Spleen (tissue), 11 donors: ENCODE results near the gene SLC44A1. TPM values are rescaled to one million over a fixed set of nuclear protein-coding genes. Genes with fewer than 3 reads are reported as not detected.

Experiments
- DNase-seq: peaks from one replicate; pipeline ENCODE4 v3.0.0-alpha.2; 2020
- H3K27ac ChIP-seq, 8 donors: fragments of 200-600 bp; sonication (generic) in 7 of 8; 1 replicate in 4 of 8; 2 replicates in 4 of 8; pipeline versions ENCODE4 v1.5.0 to v1.8.0; 2016 to 2021; ENCODE audit warnings: inconsistent platforms in 4 of 8, mild to moderate bottlenecking in 4 of 8, moderate library complexity in 1 of 8
- H3K27me3 ChIP-seq, 7 donors: fragments of 200-600 bp; sonication (generic) in 6 of 7; replicated peaks in 1 of 7; 1 replicate in 4 of 7; 2 replicates in 3 of 7; pipeline versions ENCODE4 v1.5.0 to v1.8.0; 2016 to 2021; ENCODE audit warnings: inconsistent platforms in 3 of 7, mild to moderate bottlenecking in 1 of 7
- H3K36me3 ChIP-seq, 6 donors: fragments of 200-600 bp; sonication (generic) in 5 of 6; 1 replicate in 4 of 6; 2 replicates in 2 of 6; pipeline versions ENCODE4 v1.5.0 to v1.8.0; 2016 to 2021; ENCODE audit warnings: inconsistent platforms in 2 of 6
- H3K4me1 ChIP-seq, 6 donors: fragments of 200-600 bp; sonication (generic) in 5 of 6; 1 replicate in 3 of 6; 2 replicates in 3 of 6; pipeline versions ENCODE4 v1.5.0 to v1.8.0; 2016 to 2021; ENCODE audit warnings: inconsistent platforms in 3 of 6
- H3K4me3 ChIP-seq, 8 donors: fragments of 200-600 bp; sonication (generic) in 7 of 8; 1 replicate in 4 of 8; 2 replicates in 4 of 8; pipeline versions ENCODE4 v1.5.0 to v1.8.0; 2016 to 2021; ENCODE audit warnings: inconsistent platforms in 4 of 8, mild to moderate bottlenecking in 4 of 8, moderate library complexity in 2 of 8
- H3K9me3 ChIP-seq, 8 donors: fragments of 200-600 bp; sonication (generic) in 7 of 8; 1 replicate in 4 of 8; 2 replicates in 4 of 8; pipeline versions ENCODE4 v1.5.0 to v1.8.0; 2016 to 2021; ENCODE audit warnings: inconsistent platforms in 4 of 8
- CTCF ChIP-seq, 11 experiments: fragments of 200-600 bp in 7 of 11; fragments of 450-650 bp in 4 of 11; sonication (generic) in 4 of 11; IDR thresholded peaks in 8 of 11; conservative IDR thresholded peaks in 3 of 11; 1 replicate in 7 of 11; 2 replicates in 4 of 11; pipeline versions ENCODE4 v1.4.0 to v1.8.0; 2016 to 2021; ENCODE audit warnings: antibody characterized with exemption in 11 of 11, inconsistent platforms in 4 of 11, mild to moderate bottlenecking in 1 of 11
- POLR2A ChIP-seq, 3 donors: fragments of 450-650 bp; IDR thresholded peaks; one replicate each; pipeline ENCODE4 v1.5.1; 2017; ENCODE audit warnings: antibody characterized with exemption in 3 of 3, mild to moderate bottlenecking in 1 of 3
- POLR2AphosphoS5 ChIP-seq, 3 donors: sonication (generic); formaldehyde crosslinking; IDR thresholded peaks; one replicate each; pipeline ENCODE4 v1.5.1; 2017; ENCODE audit warnings: antibody characterized with exemption in 3 of 3
- WGBS, 5 donors: extraction: QIAGEN DNeasy Blood & Tissue Kit in 3 of 5; methylation state at CpG; one replicate each; pipeline versions ENCODE4 v1.1.5 to v1.1.7; 2013 to 2018; 5-methylcytosine and 5-hydroxymethylcytosine counted together
- intact Hi-C: fragments of 100-400 bp; cut with DNase I; formaldehyde crosslinking; loops from one replicate; pipeline ENCODE4 v1.15.0; 2023; ENCODE audit warnings: low total_unique reads
- polyA plus RNA-seq, 3 donors: library from polyadenylated mRNA; stranded (reverse); fragments of 200-250 nt; gene quantifications; one replicate each; pipeline ENCODE4 v1.2.1, GENCODE V29; 2013
- total RNA-seq, 7 donors: library from RNA; depleted of rRNA in 3 of 7; stranded (reverse); fragments of >200 nt in 3 of 7; fragmentation: NEBNext Ultra II Directional in 4 of 7; extraction: Animal tissue kit (Norgen Biotek cat#: 25700) in 4 of 7; gene quantifications; one replicate each; pipeline versions ENCODE4 v1.1.0 to v1.2.1, GENCODE V29; 2016 to 2021
- donor health status: healthy with polysubstance abuse.
- donor health status: DM: no; HTN: no; CAD: no; lungs with moderate emphysema.
- donor health status: DM: no; HTN: no; CAD: no.
- donor health status: Bipolar disorder and iron deficiency.
- donor health status: healthy.
- donor health status: DM: no; HTN: no; CAD: no.
- donor health status: DM: yes; HTN: yes; CAD: no.

The SLC44A1 gene
- total and polyA plus RNA-seq, 10 donors = 3.1 to 27.5 (median 21.9) TPM

GRCh38 chr9:105416840-105417239, 172.4 kb downstream of the SLC44A1 start:
- Histone ChIP-seq H3K36me3 (no peaks in the 10 kb centered on the region), H3K4me3 (no peak overlapping the region), H3K9me3 (peaks cover 0 to 2% (median under 1%) of the 10 kb centered on the region in 8 donors), H3K27ac (no peak overlapping the region), H3K27me3 (no peaks in the 10 kb centered on the region), H3K4me1 (peaks cover 0 to 6% (median 5%) of the 10 kb centered on the region in 6 donors)
- intact Hi-C loops = loop anchor here (5.0 kb wide), 1 partner anchor 555 kb away; no protein-coding TSS in a partner anchor
- no peak for TF ChIP-seq CTCF (IDR thresholded peaks at IDR 0.05 in 8 of 11, conservative IDR thresholded peaks at IDR 0.05 in 3 of 11)
- no peak for TF ChIP-seq POLR2AphosphoS5 (IDR thresholded peaks at IDR 0.05)
- TF ChIP-seq POLR2A (IDR thresholded peaks at IDR 0.05) = no peak
- no peak for DNase-seq
- WGBS, 5 donors = 81 to 96% (median 88%) methylated on average over 1 of the region's 1 CpG

- Histone ChIP-seq H3K9me3 (no peaks in the 10 kb centered on the region), H3K36me3 (no peaks in the 10 kb centered on the region), H3K27me3 (no peaks in the 10 kb centered on the region), H3K4me1 (peaks cover 0 to 6% (median 5%) of the 10 kb centered on the region in 6 donors), H3K4me3 (no peak overlapping the region), H3K27ac (no peak overlapping the region)
- 59 to 80% (median 77%) methylated on average over 3 of the region's 3 CpGs for WGBS, 5 donors
- DNase-seq = no peak
- TF ChIP-seq CTCF (IDR thresholded peaks at IDR 0.05 in 8 of 11, conservative IDR thresholded peaks at IDR 0.05 in 3 of 11) (no peak), POLR2A (IDR thresholded peaks at IDR 0.05) (no peak), POLR2AphosphoS5 (IDR thresholded peaks at IDR 0.05) (no peak)
- intact Hi-C loops = loop anchor here (5.0 kb wide), 1 partner anchor 557 kb away; no protein-coding TSS in a partner anchor
Measured at GRCh38 chr9:105418588-105419500, 174.4 kb downstream of the SLC44A1 start.

GRCh38 chr9:105419816-105420597, 175.6 kb downstream of the SLC44A1 start:
- Histone ChIP-seq H3K4me3 (no peak overlapping the region), H3K9me3 (no peaks in the 10 kb centered on the region), H3K36me3 (no peaks in the 10 kb centered on the region), H3K4me1 (peaks cover 0 to 6% (median 5%) of the 10 kb centered on the region in 6 donors), H3K27ac (no peak overlapping the region), H3K27me3 (no peaks in the 10 kb centered on the region)
- intact Hi-C loops = loop anchor here (5.0 kb wide), 1 partner anchor 558 kb away; no protein-coding TSS in a partner anchor
- DNase-seq = no peak
- no peak for TF ChIP-seq POLR2A (IDR thresholded peaks at IDR 0.05)
- no peak for TF ChIP-seq POLR2AphosphoS5 (IDR thresholded peaks at IDR 0.05)
- no peak for TF ChIP-seq CTCF (IDR thresholded peaks at IDR 0.05 in 8 of 11, conservative IDR thresholded peaks at IDR 0.05 in 3 of 11)
- 82 to 93% (median 88%) methylated on average over 10 of the region's 10 CpGs for WGBS, 5 donors
